Measurements from ENCODE around the gene PLB1. TPM values are rescaled to one million over a fixed set of nuclear protein-coding genes. Genes with fewer than 3 reads are reported as not detected.

PLB1 gene
- total RNA-seq, 1 experiment from 2014 or later, result 0.91 TPM

- Mint-ChIP-seq H3K36me3 (ENCODE audit: insufficient read depth, unreplicated experiment) (no peaks in the 10 kb centered on the region), H3K4me1 (ENCODE audit: insufficient read depth, unreplicated experiment) (peaks cover 38% of the 10 kb centered on the region), H3K27ac (ENCODE audit: low read depth, unreplicated experiment) (no peak overlapping the region), H3K9me3 (ENCODE audit: unreplicated experiment) (no peaks in the 10 kb centered on the region), H3K27me3 (ENCODE audit: insufficient read depth, unreplicated experiment) (no peaks in the 10 kb centered on the region), H3K4me3 (ENCODE audit: unreplicated experiment) (no peak overlapping the region)
- DNase-seq (ENCODE audit: unreplicated experiment), result no peak
- ChIA-PET CTCF (interaction anchor here (0.6 kb wide), 1 partner anchor 37 kb away, joined by 3 read pairs; no protein-coding TSS in a partner anchor), POLR2A (no interaction called here)
- BruUV-seq (replicated peaks), result no TSS peak
- no peak for TF ChIP-seq CTCF (IDR thresholded peaks at IDR 0.05; ENCODE audit: unreplicated experiment)
- intact Hi-C loops (cut with micrococcal nuclease), result no loop called here
These were observed 156.4 kb downstream of the PLB1 start for GRCh38 chr2:28652217-28652616.

- Mint-ChIP-seq H3K36me3 (ENCODE audit: insufficient read depth, unreplicated experiment) (no peaks in the 10 kb centered on the region), H3K4me3 (ENCODE audit: unreplicated experiment) (no peak overlapping the region), H3K9me3 (ENCODE audit: unreplicated experiment) (peaks cover 8% of the 10 kb centered on the region), H3K27me3 (ENCODE audit: insufficient read depth, unreplicated experiment) (no peaks in the 10 kb centered on the region), H3K27ac (ENCODE audit: low read depth, unreplicated experiment) (no peak overlapping the region), H3K4me1 (ENCODE audit: insufficient read depth, unreplicated experiment) (peaks cover 49% of the 10 kb centered on the region)
- ChIA-PET POLR2A (no interaction called here), CTCF (interaction anchor here (0.6 to 1.0 kb wide), 2 partner anchors 58 to 59 kb away, joined by 3 to 4 read pairs; no protein-coding TSS in a partner anchor)
- no TSS peak for BruUV-seq (replicated peaks)
- intact Hi-C loops (cut with micrococcal nuclease), result no loop called here
- no peak for TF ChIP-seq CTCF (IDR thresholded peaks at IDR 0.05; ENCODE audit: unreplicated experiment)
- no peak for DNase-seq (ENCODE audit: unreplicated experiment)
These were observed 158.2 kb downstream of the PLB1 start for GRCh38 chr2:28653892-28654662.

- POLR2A ChIA-PET, result interaction anchor here (0.5 to 1.8 kb wide), 3 partner anchors 10 to 98 kb away, joined by 3 to 7 read pairs (median 5); no protein-coding TSS in a partner anchor
- DNase-seq (ENCODE audit: unreplicated experiment), result no peak
- H3K27me3 Mint-ChIP-seq (ENCODE audit: insufficient read depth, unreplicated experiment), result no peaks in the 10 kb centered on the region
- CTCF ChIA-PET, result interaction anchor here (0.8 to 1.5 kb wide), 3 partner anchors 60 to 167 kb away, joined by 3 to 6 read pairs (median 4); no protein-coding TSS in a partner anchor
- intact Hi-C loops (cut with micrococcal nuclease), result no loop called here
- H3K27ac Mint-ChIP-seq (ENCODE audit: low read depth, unreplicated experiment), result no peak overlapping the region
- peaks cover 8% of the 10 kb centered on the region for H3K9me3 Mint-ChIP-seq (ENCODE audit: unreplicated experiment)
- no peaks in the 10 kb centered on the region for H3K36me3 Mint-ChIP-seq (ENCODE audit: insufficient read depth, unreplicated experiment)
- H3K4me1 Mint-ChIP-seq (ENCODE audit: insufficient read depth, unreplicated experiment), result peaks cover 42% of the 10 kb centered on the region
- TF ChIP-seq CTCF (IDR thresholded peaks at IDR 0.05; ENCODE audit: unreplicated experiment), result no peak
- BruUV-seq (replicated peaks), result no TSS peak
- H3K4me3 Mint-ChIP-seq (ENCODE audit: unreplicated experiment), result no peak overlapping the region
These were observed 158.9 kb downstream of the PLB1 start for GRCh38 chr2:28654663-28655320.

GRCh38 chr2:28656937-28657615, 161.2 kb downstream of the PLB1 start:
- no peak for TF ChIP-seq CTCF (IDR thresholded peaks at IDR 0.05; ENCODE audit: unreplicated experiment)
- peaks cover 8% of the 10 kb centered on the region for H3K9me3 Mint-ChIP-seq (ENCODE audit: unreplicated experiment)
- no peaks in the 10 kb centered on the region for H3K36me3 Mint-ChIP-seq (ENCODE audit: insufficient read depth, unreplicated experiment)
- peaks cover 40% of the 10 kb centered on the region for H3K4me1 Mint-ChIP-seq (ENCODE audit: insufficient read depth, unreplicated experiment)
- ChIA-PET CTCF (no interaction called here), POLR2A (interaction anchor here (0.6 kb wide), 1 partner anchor 948 kb away, joined by 3 read pairs; no protein-coding TSS in a partner anchor)
- DNase-seq (ENCODE audit: unreplicated experiment), result no peak
- intact Hi-C loops (cut with micrococcal nuclease), result no loop called here
- H3K27ac Mint-ChIP-seq (ENCODE audit: low read depth, unreplicated experiment), result peak overlapping the region; percentile 74
- BruUV-seq (replicated peaks), result no TSS peak
- H3K27me3 Mint-ChIP-seq (ENCODE audit: insufficient read depth, unreplicated experiment), result no peaks in the 10 kb centered on the region
- no peak overlapping the region for H3K4me3 Mint-ChIP-seq (ENCODE audit: unreplicated experiment)
